Type B pancreatic cell (in vitro differentiated cells): ENCODE data around the gene FN3K. TPM values are rescaled to one million over a fixed set of nuclear protein-coding genes. Genes with fewer than 3 reads are reported as not detected.
A peak's percentile ranks its signal among the peaks of the same experiment; 100 is the strongest.

ENCODE experiments used
- DNase-seq: peaks from one replicate; pipeline ENCODE4 v3.0.0; 2021; ENCODE audit warnings: mixed read lengths; ENCODE audit not compliant: unreplicated experiment; ENCODE audit errors: extremely low spot score
- H3K27ac Mint-ChIP-seq: 2 replicates; pipeline ENCODE4 v1.8.0; 2021; ENCODE audit warnings: mild to moderate bottlenecking, mixed read lengths
- H3K27me3 Mint-ChIP-seq: 2 replicates; pipeline ENCODE4 v1.8.0; 2021; ENCODE audit warnings: mixed read lengths
- H3K36me3 Mint-ChIP-seq: 2 replicates; pipeline ENCODE4 v1.8.0; 2021; ENCODE audit warnings: mixed read lengths
- H3K4me1 Mint-ChIP-seq: one replicate; pipeline ENCODE4 v1.8.0; 2021; ENCODE audit warnings: mixed read lengths; ENCODE audit not compliant: unreplicated experiment
- H3K4me3 Mint-ChIP-seq: 2 replicates; pipeline ENCODE4 v1.8.0; 2021; ENCODE audit warnings: mild to moderate bottlenecking, mixed read lengths
- H3K9me3 Mint-ChIP-seq: 2 replicates; pipeline ENCODE4 v1.8.0; 2021; ENCODE audit warnings: mixed read lengths
- CTCF ChIP-seq: fragments of 200-600 bp; sonication (generic); conservative IDR thresholded peaks from 2 replicates; pipeline ENCODE4 v1.5.0; 2021; ENCODE audit warnings: antibody characterized with exemption, mild to moderate bottlenecking
- total RNA-seq: library from RNA; stranded (reverse); gene quantifications from 2 replicates; pipeline ENCODE4 v1.2.1, GENCODE V29; 2021; ENCODE audit warnings: low replicate concordance

The FN3K gene
- total RNA-seq, 1 donor from 2014 or later: 31.3 TPM

GRCh38 chr17:82786427-82786826 is 51.0 kb downstream of the FN3K start:
- Mint-ChIP-seq H3K27me3 (no peaks in the 10 kb centered on the region), H3K9me3 (no peaks in the 10 kb centered on the region), H3K4me1 (peaks cover 20% of the 10 kb centered on the region), H3K36me3 (peaks cover 3% of the 10 kb centered on the region), H3K4me3 (no peak overlapping the region), H3K27ac (no peak overlapping the region)
- DNase-seq: no peak
- no peak for TF ChIP-seq CTCF

- no peaks in the 10 kb centered on the region for H3K9me3 Mint-ChIP-seq
- TF ChIP-seq CTCF: no peak
- peak overlapping the region; percentile 83 for H3K27ac Mint-ChIP-seq
Measured at GRCh38 chr17:82787081-82787848, 51.9 kb downstream of the FN3K start.

GRCh38 chr17:82788206-82789001 is 53.0 kb downstream of the FN3K start:
- DNase-seq: no peak
- Mint-ChIP-seq H3K27ac (peak overlapping the region; percentile 87), H3K9me3 (no peaks in the 10 kb centered on the region), H3K4me3 (no peak overlapping the region), H3K4me1 (peaks cover 19% of the 10 kb centered on the region), H3K36me3 (peaks cover 5% of the 10 kb centered on the region), H3K27me3 (no peaks in the 10 kb centered on the region)
- no peak for TF ChIP-seq CTCF

More at GRCh38 chr17:82787081-82787848, 51.9 kb downstream of the FN3K start:
- H3K4me1 Mint-ChIP-seq: peaks cover 17% of the 10 kb centered on the region
- H3K36me3 Mint-ChIP-seq: peaks cover 5% of the 10 kb centered on the region
- no peaks in the 10 kb centered on the region for H3K27me3 Mint-ChIP-seq
- DNase-seq: no peak
- H3K4me3 Mint-ChIP-seq: peak overlapping the region; percentile 9

- Mint-ChIP-seq H3K4me3 (peak overlapping the region; percentile 61), H3K9me3 (no peaks in the 10 kb centered on the region), H3K4me1 (peaks cover 26% of the 10 kb centered on the region), H3K27me3 (no peaks in the 10 kb centered on the region), H3K36me3 (peaks cover 5% of the 10 kb centered on the region), H3K27ac (peak overlapping the region; percentile 87)
- TF ChIP-seq CTCF: no peak
- no peak for DNase-seq
Measured at GRCh38 chr17:82789051-82789592, 53.7 kb downstream of the FN3K start.

GRCh38 chr17:82789806-82790205 is 54.4 kb downstream of the FN3K start:
- DNase-seq: no peak
- Mint-ChIP-seq H3K27me3 (no peaks in the 10 kb centered on the region), H3K4me1 (peaks cover 32% of the 10 kb centered on the region), H3K27ac (peak overlapping the region; percentile 82), H3K4me3 (no peak overlapping the region), H3K9me3 (no peaks in the 10 kb centered on the region), H3K36me3 (peaks cover 5% of the 10 kb centered on the region)
- TF ChIP-seq CTCF: no peak
